Upper lobe of right lung (tissue), 1 donor: ENCODE data around the gene MSN. TPM values are rescaled to one million over a fixed set of nuclear protein-coding genes. Genes with fewer than 3 reads are reported as not detected.
A peak's percentile ranks its signal among the peaks of the same experiment; 100 is the strongest.

Source experiments
- ATAC-seq: fragments of 200-7000 bp; cut with Tn5 transposase; one replicate; pipeline ENCODE4 v1.9.1; 2020; ENCODE audit warnings: mild to moderate bottlenecking, moderate library complexity
- DNase-seq: peaks from one replicate; pipeline ENCODE4 v3.0.0-alpha.2; 2020
- H3K27ac ChIP-seq: fragments of 200-600 bp; one replicate; pipeline ENCODE4 v1.8.0; 2022
- H3K27me3 ChIP-seq: fragments of 200-600 bp; one replicate; pipeline ENCODE4 v1.8.0; 2022; ENCODE audit warnings: mild to moderate bottlenecking
- H3K36me3 ChIP-seq: fragments of 200-600 bp; one replicate; pipeline ENCODE4 v1.8.0; 2022
- H3K4me1 ChIP-seq: fragments of 200-600 bp; one replicate; pipeline ENCODE4 v1.8.0; 2022
- H3K4me3 ChIP-seq: fragments of 200-600 bp; one replicate; pipeline ENCODE4 v1.8.0; 2022; ENCODE audit warnings: mild to moderate bottlenecking
- H3K9me3 ChIP-seq: fragments of 200-600 bp; one replicate; pipeline ENCODE4 v1.8.0; 2022
- CTCF ChIP-seq: fragments of 200-600 bp; IDR thresholded peaks from one replicate; pipeline ENCODE4 v1.8.0; 2022; ENCODE audit warnings: antibody characterized with exemption
- intact Hi-C: fragments of 100-400 bp; cut with DNase I; formaldehyde crosslinking; loops from one replicate; pipeline ENCODE4 v1.11.0; 2022
- total RNA-seq: library from RNA; stranded (reverse); fragmentation: NEBNext Ultra II Directional; extraction: Animal tissue kit (Norgen Biotek cat#: 25700); gene quantifications from one replicate; pipeline ENCODE4 v1.2.1, GENCODE V29; 2021
- donor health status: DM: no; HTN: yes; CAD: no; lungs with severe emphysema.

MSN gene
- total RNA-seq, 1 donor from 2014 or later = 462 TPM

GRCh38 chrX:65707151-65707550 is 39.7 kb downstream of the MSN start:
- Histone ChIP-seq H3K4me1 (peaks cover 46% of the 10 kb centered on the region), H3K36me3 (no peaks in the 10 kb centered on the region), H3K4me3 (no peak overlapping the region), H3K27ac (peak overlapping the region; percentile 11), H3K27me3 (no peaks in the 10 kb centered on the region), H3K9me3 (no peaks in the 10 kb centered on the region)
- no peak for TF ChIP-seq CTCF
- ATAC-seq (peak; percentile 7), DNase-seq (no peak)
- intact Hi-C loops = no loop called here

GRCh38 chrX:65712005-65712806 is 44.8 kb downstream of the MSN start:
- ATAC-seq (no peak), DNase-seq (no peak)
- no peak overlapping the region for H3K27ac ChIP-seq
- no peak overlapping the region for H3K4me3 ChIP-seq
- no peak for TF ChIP-seq CTCF
- H3K4me1 ChIP-seq = peaks cover 5% of the 10 kb centered on the region
- intact Hi-C loops = no loop called here
- peaks cover 3% of the 10 kb centered on the region for H3K36me3 ChIP-seq
- H3K9me3 ChIP-seq = no peaks in the 10 kb centered on the region
- no peaks in the 10 kb centered on the region for H3K27me3 ChIP-seq

GRCh38 chrX:65718538-65718937 is 51.1 kb downstream of the MSN start:
- Histone ChIP-seq H3K4me3 (no peak overlapping the region), H3K9me3 (no peaks in the 10 kb centered on the region), H3K27ac (no peak overlapping the region), H3K36me3 (peaks cover 20% of the 10 kb centered on the region), H3K4me1 (peaks cover 24% of the 10 kb centered on the region), H3K27me3 (no peaks in the 10 kb centered on the region)
- TF ChIP-seq CTCF = no peak
- intact Hi-C loops = no loop called here
- no peak for ATAC-seq
- DNase-seq = no peak

GRCh38 chrX:65720381-65720964 is 53.0 kb downstream of the MSN start:
- intact Hi-C loops = no loop called here
- ATAC-seq = peak; percentile 81

GRCh38 chrX:65723706-65724105 is 56.3 kb downstream of the MSN start:
- Histone ChIP-seq H3K36me3 (peaks cover 15% of the 10 kb centered on the region), H3K4me1 (peaks cover 31% of the 10 kb centered on the region), H3K9me3 (no peaks in the 10 kb centered on the region), H3K27ac (no peak overlapping the region), H3K4me3 (no peak overlapping the region), H3K27me3 (no peaks in the 10 kb centered on the region)
- ATAC-seq (peak; percentile 36), DNase-seq (no peak)
- TF ChIP-seq CTCF = no peak
- intact Hi-C loops = no loop called here

More at GRCh38 chrX:65720381-65720964, 53.0 kb downstream of the MSN start:
- no peak for DNase-seq
- Histone ChIP-seq H3K9me3 (no peaks in the 10 kb centered on the region), H3K27me3 (no peaks in the 10 kb centered on the region), H3K4me1 (peaks cover 22% of the 10 kb centered on the region), H3K4me3 (no peak overlapping the region), H3K36me3 (peaks cover 26% of the 10 kb centered on the region), H3K27ac (no peak overlapping the region)
- no peak for TF ChIP-seq CTCF
